Activated naive CD4-positive, alpha-beta T cell treated with Interleukin-2 at 50 U/mL for 16 hours (primary cell): ENCODE results near the gene CD79B.
A peak's percentile ranks its signal among the peaks of the same experiment; 100 is the strongest.

ENCODE experiments used
- DNase-seq: peaks from one replicate; pipeline ENCODE4 v3.0.0-alpha.2; 2020

Gene CD79B

GRCh38 chr17:63931981-63932561, at the start of gene CD79B:
Gene CD79B (minus strand): TSS chr17:63932331. CDS start chr17:63932261, 70 bp downstream.
- peak; percentile 40 for DNase-seq

- no peak for DNase-seq
Observed at GRCh38 chr17:63978272-63979200, 46.4 kb upstream of the CD79B start.

- no peak for DNase-seq
Observed at GRCh38 chr17:63976702-63977101, 44.6 kb upstream of the CD79B start.

GRCh38 chr17:63975541-63976092, 43.5 kb upstream of the CD79B start:
- no peak for DNase-seq

- no peak for DNase-seq
Observed at GRCh38 chr17:63974594-63975192, 42.6 kb upstream of the CD79B start.

GRCh38 chr17:63973930-63974593, 41.9 kb upstream of the CD79B start:
- DNase-seq = no peak

- DNase-seq = no peak
Observed at GRCh38 chr17:63973247-63973646, 41.1 kb upstream of the CD79B start.

GRCh38 chr17:63972796-63973195, 40.7 kb upstream of the CD79B start, which contains the start of gene SCN4A:
Gene SCN4A (minus strand): TSS chr17:63972918. CDS start chr17:63972841, 77 bp downstream.
- DNase-seq = no peak

GRCh38 chr17:63969278-63969677, 37.1 kb upstream of the CD79B start:
- DNase-seq = no peak

GRCh38 chr17:63967953-63968352, 35.8 kb upstream of the CD79B start:
- DNase-seq = peak; percentile 39

GRCh38 chr17:63966646-63967264, 34.6 kb upstream of the CD79B start:
- peak; percentile 34 for DNase-seq

GRCh38 chr17:63963123-63963522, 31.0 kb upstream of the CD79B start:
- no peak for DNase-seq

GRCh38 chr17:63962298-63962744, 30.2 kb upstream of the CD79B start:
- DNase-seq = no peak

GRCh38 chr17:63961355-63962212, 29.5 kb upstream of the CD79B start:
- DNase-seq = peak; percentile 26

GRCh38 chr17:63960430-63960829, 28.3 kb upstream of the CD79B start:
- no peak for DNase-seq

GRCh38 chr17:63960006-63960405, 27.9 kb upstream of the CD79B start:
- no peak for DNase-seq

- DNase-seq = no peak
Observed at GRCh38 chr17:63956296-63956920, 24.3 kb upstream of the CD79B start.

- DNase-seq = no peak
Observed at GRCh38 chr17:63955791-63956190, 23.7 kb upstream of the CD79B start.

GRCh38 chr17:63955232-63955631, 23.1 kb upstream of the CD79B start:
- DNase-seq = no peak

- DNase-seq = peak; percentile 21
Observed at GRCh38 chr17:63954402-63955063, 22.4 kb upstream of the CD79B start.
